GM19463 (cell line): ENCODE data around the gene SMARCB1.
A peak's percentile ranks its signal among the peaks of the same experiment; 100 is the strongest.

Experiments
- ATAC-seq: cut with Tn5 transposase; IDR thresholded peaks from one replicate; pipeline ENCODE4 v1.9.1; 2021; ENCODE audit warnings: mild to moderate bottlenecking, moderate library complexity; ENCODE audit not compliant: unreplicated experiment

Gene SMARCB1

GRCh38 chr22:23760056-23760455, 26.7 kb upstream of the SMARCB1 start:
- no peak for ATAC-seq

DNA sequence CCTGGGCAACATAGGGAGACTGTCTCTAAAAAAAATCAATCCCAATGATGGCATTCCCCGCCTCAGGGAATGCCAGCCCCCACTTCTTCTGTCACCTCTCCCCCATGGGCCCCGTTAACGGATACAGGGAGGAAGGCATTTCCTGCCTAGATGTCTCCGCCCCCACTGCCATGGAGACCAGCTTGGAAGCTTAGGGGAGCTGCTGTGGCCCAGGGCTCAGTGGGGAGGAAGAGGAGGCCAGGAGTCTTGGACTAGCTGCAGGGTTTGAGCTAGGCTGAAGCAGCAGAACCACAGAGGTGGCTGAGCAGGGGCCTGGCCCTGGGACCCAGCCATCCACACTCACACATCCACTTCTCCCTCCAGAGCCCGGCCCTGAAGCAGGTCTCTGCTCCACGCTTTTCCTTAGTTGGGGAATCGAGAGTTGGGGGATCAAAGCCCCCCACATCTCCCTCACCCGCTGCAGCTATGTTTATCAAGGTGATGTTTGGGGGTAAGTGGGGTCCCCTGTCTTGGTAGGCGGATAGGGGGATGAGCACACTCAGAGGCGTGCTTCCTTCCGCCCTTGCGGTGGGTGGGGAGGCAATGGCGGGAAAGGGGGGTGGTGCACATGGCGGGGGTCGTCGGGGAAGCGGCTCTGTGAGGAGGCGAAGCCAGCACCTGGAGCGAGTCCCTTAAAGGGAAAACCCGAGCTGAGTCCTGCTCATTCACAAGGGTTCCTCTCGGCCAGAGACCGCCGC, 23.8 kb upstream of the SMARCB1 start, which contains the start of gene C22orf15:
TSS of gene C22orf15 (plus strand) at position 149 of the 737 bp plus-strand sequence. CDS start at position 466, 317 bp downstream.
- no peak for ATAC-seq

GRCh38 chr22:23763579-23763945, 23.2 kb upstream of the SMARCB1 start:
- no peak for ATAC-seq

GRCh38 chr22:23763954-23764353, 22.8 kb upstream of the SMARCB1 start:
- no peak for ATAC-seq

DNA sequence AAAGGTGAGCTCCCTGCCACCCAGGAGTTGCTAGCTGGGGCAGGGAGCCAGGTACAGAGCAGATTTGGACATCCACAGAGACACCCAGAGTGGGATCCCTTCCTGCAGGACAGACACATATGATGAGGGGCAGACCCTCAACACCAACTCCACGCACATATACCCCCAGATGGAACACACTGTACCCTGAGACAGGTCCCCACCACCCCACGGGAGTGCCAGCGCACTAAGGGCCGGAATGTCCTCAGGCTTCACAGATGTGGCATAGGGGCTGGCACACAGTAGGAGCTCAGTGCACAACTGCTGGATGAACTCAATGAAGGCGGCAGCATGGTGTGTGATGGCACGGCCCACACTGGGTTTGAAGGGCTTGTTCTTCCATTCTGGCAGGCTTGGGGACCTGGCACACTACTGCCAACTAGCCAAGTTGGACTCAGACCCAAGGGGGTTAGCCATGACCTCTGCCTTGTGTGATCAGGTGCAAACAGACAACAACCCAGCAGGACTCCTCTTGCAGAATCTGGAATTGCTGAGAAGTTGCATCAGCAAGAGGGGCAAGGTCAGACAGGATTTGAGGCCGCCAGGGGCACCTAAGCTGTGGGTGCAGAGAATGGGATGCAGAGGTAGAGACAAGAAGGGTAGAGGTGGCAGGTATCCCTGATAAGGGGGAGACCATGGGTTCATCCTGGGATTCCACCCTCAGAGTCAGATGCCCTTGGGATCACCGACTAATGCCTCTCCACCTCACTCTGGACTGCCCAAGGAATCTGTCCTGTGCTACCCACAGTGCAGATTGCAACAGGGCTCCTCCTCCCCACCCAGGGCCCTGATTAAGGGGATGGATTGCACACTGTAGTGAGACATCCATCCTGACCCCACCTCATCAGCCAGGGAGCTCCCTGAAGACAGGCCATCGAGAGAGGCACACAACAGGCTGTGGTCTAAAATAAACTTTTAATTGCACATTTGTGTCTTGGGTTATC, 21.6 kb upstream of the SMARCB1 start:
- ATAC-seq: no peak

- ATAC-seq: no peak
Observed at GRCh38 chr22:23767303-23767672, 19.5 kb upstream of the SMARCB1 start.

GRCh38 chr22:23767673-23768548, 18.9 kb upstream of the SMARCB1 start, which contains the start of gene CHCHD10:
Gene CHCHD10, minus strand, starts transcription at chr22:23767972. Its CDS starts 98 bp downstream, at chr22:23767874.
- peak; percentile 51 for ATAC-seq

- ATAC-seq: no peak
Observed at GRCh38 chr22:23769321-23769965, 17.3 kb upstream of the SMARCB1 start.

DNA sequence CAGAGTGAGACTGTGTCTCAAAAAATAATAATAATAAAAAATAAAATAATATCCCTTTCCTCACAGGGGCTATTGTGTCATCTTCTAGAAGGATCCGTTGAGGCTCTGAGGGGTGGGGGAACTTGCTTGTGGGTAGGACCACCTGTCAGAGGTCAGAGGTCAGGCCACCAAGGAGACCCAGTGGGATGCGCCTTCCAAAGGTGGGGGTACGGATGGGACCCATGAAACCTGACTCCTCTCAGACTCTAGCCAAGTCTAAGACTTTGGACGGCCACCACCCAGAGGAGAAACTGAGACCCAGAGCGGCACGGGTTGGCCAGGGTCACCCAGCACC, 14.5 kb upstream of the SMARCB1 start:
- no peak for ATAC-seq

DNA sequence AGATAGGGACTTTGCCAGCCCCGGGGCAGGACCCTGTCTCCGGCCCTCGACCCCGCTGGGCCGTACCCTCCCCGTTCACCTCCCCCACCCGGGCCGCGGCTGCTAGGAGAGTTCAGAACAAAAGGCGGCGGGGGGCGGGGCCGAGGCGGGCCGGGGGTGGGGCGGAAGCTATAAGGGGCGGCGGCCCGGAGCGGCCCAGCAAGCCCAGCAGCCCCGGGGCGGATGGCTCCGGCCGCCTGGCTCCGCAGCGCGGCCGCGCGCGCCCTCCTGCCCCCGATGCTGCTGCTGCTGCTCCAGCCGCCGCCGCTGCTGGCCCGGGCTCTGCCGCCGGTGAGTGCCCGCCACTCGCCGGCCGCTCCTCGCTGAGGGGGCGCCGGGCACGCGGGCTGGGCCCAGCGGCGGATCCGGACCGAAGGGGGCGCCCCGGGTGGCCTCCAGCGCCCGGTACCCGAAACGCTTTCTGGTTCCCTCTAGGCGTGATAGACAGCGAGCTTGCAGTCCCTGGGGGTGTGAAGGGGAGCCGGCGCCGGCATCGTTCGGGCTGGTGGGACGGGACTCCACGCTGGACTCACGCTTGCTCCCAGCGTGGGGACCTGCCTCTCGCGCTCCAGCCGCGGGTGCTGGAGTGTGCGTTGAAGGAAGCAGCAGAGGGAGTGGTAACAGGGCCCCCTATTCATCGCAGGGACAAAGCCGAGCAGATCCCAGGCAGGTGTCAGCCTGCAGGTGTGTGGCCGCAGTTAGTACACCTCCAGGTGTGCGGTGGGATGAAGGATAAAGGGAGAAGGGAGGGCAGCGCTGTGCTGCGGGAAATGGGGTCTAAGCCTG, 13.9 kb upstream of the SMARCB1 start, which contains the start of gene MMP11:
TSS of gene MMP11 (plus strand) at position 201 of the 825 bp plus-strand sequence. CDS start at position 223, 22 bp downstream.
- no peak for ATAC-seq

GRCh38 chr22:23773483-23774113, 13.2 kb upstream of the SMARCB1 start:
- ATAC-seq: no peak

- no peak for ATAC-seq
Observed at GRCh38 chr22:23774114-23774921, 12.4 kb upstream of the SMARCB1 start.

GRCh38 chr22:23774922-23775436, 11.8 kb upstream of the SMARCB1 start:
- no peak for ATAC-seq

DNA sequence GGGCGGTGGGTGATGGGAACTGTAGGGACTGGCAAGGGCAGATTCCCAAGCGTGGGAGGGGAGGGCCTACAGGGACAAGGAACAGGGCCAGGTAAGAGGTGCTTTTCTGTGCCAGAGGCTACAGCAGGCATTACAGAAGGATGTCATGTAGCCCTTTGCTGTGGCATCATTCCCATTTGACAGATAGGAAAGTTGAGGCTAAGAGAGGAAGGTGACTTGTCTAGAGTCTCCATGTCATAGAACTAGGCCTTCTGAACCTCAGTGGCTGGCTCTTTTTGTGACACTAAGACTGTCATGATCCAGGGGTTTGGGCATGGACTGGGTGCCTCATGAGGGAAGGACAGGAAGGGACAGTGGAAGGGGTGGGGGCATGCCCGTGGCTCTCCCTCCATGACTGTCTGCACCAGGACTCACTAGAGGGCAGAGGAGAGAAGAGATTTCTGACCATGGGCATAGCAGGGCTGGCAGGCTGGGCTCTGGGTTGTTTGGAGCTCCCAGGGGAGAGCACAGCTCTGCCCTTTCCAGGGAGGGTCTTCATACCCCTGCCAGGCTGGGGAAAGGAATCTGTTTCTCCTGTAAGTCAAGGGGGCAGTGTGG, 10.9 kb upstream of the SMARCB1 start:
- ATAC-seq: no peak

- ATAC-seq: no peak
Observed at GRCh38 chr22:23777776-23778576, 8.8 kb upstream of the SMARCB1 start.

GRCh38 chr22:23778577-23778900, 8.2 kb upstream of the SMARCB1 start:
- no peak for ATAC-seq

GRCh38 chr22:23779083-23779482, 7.7 kb upstream of the SMARCB1 start:
- ATAC-seq: no peak
